Measurements from ENCODE around the gene GBA2.

DNA sequence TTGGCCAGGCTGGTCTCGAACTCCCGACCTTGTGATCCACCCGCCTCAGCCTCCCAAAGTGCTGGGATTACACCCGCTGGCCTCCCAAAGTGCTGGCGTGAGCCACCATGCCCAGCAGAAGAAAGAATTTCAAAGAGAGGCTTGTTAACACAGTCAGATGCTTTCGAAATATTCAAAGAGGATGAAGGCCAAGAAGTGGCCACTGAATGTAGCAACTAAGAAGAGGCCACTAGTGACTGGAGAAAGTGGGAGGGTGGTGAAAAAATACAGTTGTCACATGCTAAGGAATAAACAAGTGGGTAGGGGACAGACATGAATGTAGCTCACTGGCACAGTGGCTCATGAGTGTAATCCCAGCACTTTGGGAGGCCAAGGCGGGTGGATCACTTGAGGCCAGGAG, 46.3 kb downstream of the GBA2 start:
- no peak for TF ChIP-seq CTCF (IDR thresholded peaks at IDR 0.05)
- TF ChIP-seq POLR2A (IDR thresholded peaks at IDR 0.05) = no peak

Measured in Peyer's patch (tissue), 4 donors.